NCI-H2107 (cell line): Measurements from ENCODE around the gene SVIP.

Experiments
- DNase-seq: peaks from one replicate; lab custom pipeline; 2025; lab: John Stamatoyannopoulos, UW

The SVIP gene

GRCh38 chr11:22792497-22792896 lies 37.1 kb downstream of the SVIP start:
- DNase-seq, result no peak

GRCh38 chr11:22787551-22788162 lies 41.9 kb downstream of the SVIP start:
- peak; percentile 17 for DNase-seq

- no peak for DNase-seq
These were observed 42.5 kb downstream of the SVIP start for GRCh38 chr11:22787055-22787454.

GRCh38 chr11:22786475-22786874 lies 43.1 kb downstream of the SVIP start:
- no peak for DNase-seq

- no peak for DNase-seq
These were observed 44.4 kb downstream of the SVIP start for GRCh38 chr11:22785251-22785650.

GRCh38 chr11:22780952-22781593 lies 48.5 kb downstream of the SVIP start:
- DNase-seq, result no peak

GRCh38 chr11:22779850-22780249 lies 49.8 kb downstream of the SVIP start:
- no peak for DNase-seq

GRCh38 chr11:22778642-22779041 lies 51.0 kb downstream of the SVIP start:
- no peak for DNase-seq

- DNase-seq, result no peak
These were observed 54.4 kb downstream of the SVIP start for GRCh38 chr11:22775248-22775647.

GRCh38 chr11:22774716-22775115 lies 54.9 kb downstream of the SVIP start:
- no peak for DNase-seq

- DNase-seq, result no peak
These were observed 60.5 kb downstream of the SVIP start for GRCh38 chr11:22769081-22769480.
